GM18511 (cell line): ENCODE measurements around the gene OR9A2.
"Not testable (repeated sequence)": the region's sequence is repeated elsewhere in the genome, so short reads cannot be mapped to it uniquely, and the experiment has no call there.

Experiments
- ATAC-seq: cut with Tn5 transposase; IDR thresholded peaks from one replicate; pipeline ENCODE4 v1.9.1; 2021; ENCODE audit warnings: mild to moderate bottlenecking, moderate library complexity; ENCODE audit not compliant: unreplicated experiment

The OR9A2 gene

GRCh38 chr7:142978402-142978801 lies 48.5 kb downstream of the OR9A2 start:
- not testable (repeated sequence) for ATAC-seq
